ENCODE results near the gene KLHDC8A. TPM values are rescaled to one million over a fixed set of nuclear protein-coding genes. Genes with fewer than 3 reads are reported as not detected.

Gene KLHDC8A
- total RNA-seq, 1 experiment from 2014 or later = 0.49 TPM

DNA sequence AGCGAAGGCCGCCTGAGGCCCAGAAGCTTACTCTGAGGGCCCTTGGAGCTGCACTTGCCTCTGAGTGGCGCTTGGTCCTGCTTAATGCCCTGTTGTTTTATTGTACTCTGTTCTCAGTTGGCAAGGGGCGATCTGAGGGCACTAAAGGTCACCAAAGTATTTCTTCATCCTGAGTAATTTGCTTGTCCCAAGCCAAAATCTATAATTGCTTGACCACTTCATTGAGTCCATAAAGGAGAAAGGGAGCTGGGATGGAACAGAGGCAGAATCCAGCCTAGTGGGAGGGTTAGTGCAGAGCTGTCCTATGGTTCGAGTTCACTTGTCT is 34.8 kb downstream of the KLHDC8A start:
- Histone ChIP-seq H3K4me2 (ENCODE audit: low read length) (peak overlapping the region; percentile 100), H3K9ac (ENCODE audit: low read length) (peak overlapping the region; percentile 90; the same call in 1 of the 2 replicates), H3K4me1 (ENCODE audit: control insufficient read depth in 1 of 2, insufficient read depth in 2 of 2, low read length in 2 of 2) (peaks cover 38 to 57% of the 10 kb centered on the region in 2 experiments), H2AFZ (ENCODE audit: low read depth, low read length, poor library complexity, severe bottlenecking) (peak overlapping the region; percentile 79), H3K9me3 (ENCODE audit: control insufficient read depth in 1 of 2, insufficient read depth in 1 of 2, low read depth in 1 of 2, low read length in 2 of 2) (no peaks in the 10 kb centered on the region), H3K4me3 (replicated peaks in 1 of 2; ENCODE audit: low read depth in 1 of 2, low read length in 2 of 2) (peak overlapping the region; percentile 78 to 95; a peak in 1 of 4 replicates), H3K27ac (ENCODE audit: low read depth, low read length) (peak overlapping the region; percentile 77; the same call in 1 of the 2 replicates), H4K20me1 (ENCODE audit: insufficient read depth) (no peaks in the 10 kb centered on the region), H3K27me3 (ENCODE audit: insufficient read depth, low read length) (no peaks in the 10 kb centered on the region), H3K79me2 (ENCODE audit: insufficient read depth, low read length) (peaks cover 39% of the 10 kb centered on the region; the same call in 1 of the 2 replicates), H3K9me2 (ENCODE audit: insufficient read depth) (no peaks in the 10 kb centered on the region), H3K36me3 (ENCODE audit: control insufficient read depth in 1 of 2, insufficient read depth in 2 of 2, low read length in 2 of 2) (no peaks in the 10 kb centered on the region)
- no peak for DNase-seq (ENCODE audit: low read depth, low spot score)
- CTCF ChIA-PET = interaction anchor here (1.4 to 10.6 kb wide), 2 partner anchors 13 to 48 kb away, joined by 3 to 397 read pairs; no protein-coding TSS in a partner anchor
- ATAC-seq = no peak
- TF ChIP-seq CBX3 (IDR thresholded peaks at IDR 0.05; ENCODE audit: low read depth) = 0 out of 2 replicates have a peak, but pooled peaks have one; percentile 6
- TF ChIP-seq, protein P1, sequence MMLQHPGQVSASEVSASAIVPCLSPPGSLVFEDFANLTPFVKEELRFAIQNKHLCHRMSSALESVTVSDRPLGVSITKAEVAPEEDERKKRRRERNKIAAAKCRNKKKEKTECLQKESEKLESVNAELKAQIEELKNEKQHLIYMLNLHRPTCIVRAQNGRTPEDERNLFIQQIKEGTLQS (IDR thresholded peaks at IDR 0.05) = no peak
- POLR2A ChIA-PET = interaction anchor here (1.2 kb wide), 1 partner anchor 24 kb away, joined by 3 read pairs; no protein-coding TSS in a partner anchor
- intact Hi-C loops (cut with micrococcal nuclease) = loop anchor here (1.0 kb wide), 1 partner anchor 49 kb away; no protein-coding TSS in a partner anchor
- BruUV-seq (replicated peaks) = no TSS peak
- RAD21 ChIA-PET (ENCODE audit: low non-redundant PET in 1 of 2, low total read pairs in 2 of 2, uncharacterized antibody in 2 of 2, unreplicated experiment in 2 of 2) = interaction anchor here (1.8 to 2.1 kb wide), 2 partner anchors 48 to 49 kb away, joined by 8 to 9 read pairs; no protein-coding TSS in a partner anchor

- Histone ChIP-seq H3K9me2 (ENCODE audit: insufficient read depth) (no peaks in the 10 kb centered on the region), H3K4me3 (replicated peaks in 1 of 2; ENCODE audit: low read depth in 1 of 2, low read length in 2 of 2) (peak within 1 kb of the TSS; percentile 78 to 95), H4K20me1 (ENCODE audit: insufficient read depth) (no peaks in the 10 kb centered on the region), H3K36me3 (ENCODE audit: control insufficient read depth in 1 of 2, insufficient read depth in 2 of 2, low read length in 2 of 2) (no peaks in the 10 kb centered on the region), H3K27ac (ENCODE audit: low read depth, low read length) (peak within 1 kb of the TSS; percentile 77), H3K4me1 (ENCODE audit: control insufficient read depth in 1 of 2, insufficient read depth in 2 of 2, low read length in 2 of 2) (peaks cover 44 to 62% of the 10 kb centered on the region in 2 experiments), H3K9me3 (ENCODE audit: control insufficient read depth in 1 of 2, insufficient read depth in 1 of 2, low read depth in 1 of 2, low read length in 2 of 2) (no peaks in the 10 kb centered on the region), H3K79me2 (ENCODE audit: insufficient read depth, low read length) (peaks cover 45% of the 10 kb centered on the region; the same call in 1 of the 2 replicates), H3K4me2 (ENCODE audit: low read length) (peak within 1 kb of the TSS; percentile 100), H3K27me3 (ENCODE audit: insufficient read depth, low read length) (no peaks in the 10 kb centered on the region), H3K9ac (ENCODE audit: low read length) (peak within 1 kb of the TSS; percentile 90), H2AFZ (ENCODE audit: low read depth, low read length, poor library complexity, severe bottlenecking) (peak within 1 kb of the TSS; percentile 79)
- POLR2A ChIA-PET = interaction anchor here (0.9 to 1.2 kb wide), 2 partner anchors 23 to 50 kb away, joined by 3 to 5 read pairs; no protein-coding TSS in a partner anchor
- RAD21 ChIA-PET (ENCODE audit: low non-redundant PET in 1 of 2, low total read pairs in 2 of 2, uncharacterized antibody in 2 of 2, unreplicated experiment in 2 of 2) = interaction anchor here (0.6 to 2.1 kb wide), 3 partner anchors 26 to 48 kb away, joined by 3 to 9 read pairs (median 8); no protein-coding TSS in a partner anchor
- CTCF ChIA-PET = interaction anchor here (1.1 to 10.6 kb wide), 3 partner anchors 14 to 47 kb away, joined by 3 to 397 read pairs (median 5); no protein-coding TSS in a partner anchor
- peak; percentile 80 for DNase-seq (ENCODE audit: low read depth, low spot score)
- no TSS peak for BruUV-seq (replicated peaks)
- intact Hi-C loops (cut with micrococcal nuclease) = loop anchor here (1.0 kb wide), 1 partner anchor 48 kb away; no protein-coding TSS in a partner anchor
- ATAC-seq = peak; percentile 92
- no peak for TF ChIP-seq REST (IDR thresholded peaks at IDR 0.05; ENCODE audit: low read depth)
- no peak for TF ChIP-seq YY1 (IDR thresholded peaks at IDR 0.05; ENCODE audit: extremely low read depth, insufficient replicate concordance, low read depth, low read length)
- TF ChIP-seq JUND (IDR thresholded peaks at IDR 0.05) = no peak
- TF ChIP-seq EZH2 (IDR thresholded peaks at IDR 0.05) = no peak
- peak; percentile 68 for TF ChIP-seq POLR2A (IDR thresholded peaks at IDR 0.05; ENCODE audit: borderline replicate concordance, extremely low read depth, insufficient read depth, insufficient read length)
- TF ChIP-seq ZFX (IDR thresholded peaks at IDR 0.05) = peak; percentile 17; the same call in 1 of the 2 replicates
- no peak for TF ChIP-seq TCF7L2 (IDR thresholded peaks at IDR 0.05; ENCODE audit: borderline replicate concordance, extremely low read depth, insufficient read depth, insufficient read length)
- TF ChIP-seq CTCF (IDR thresholded peaks at IDR 0.05 in 2 of 3, conservative IDR thresholded peaks at IDR 0.05 in 1 of 3; ENCODE audit: borderline replicate concordance in 1 of 3, insufficient read depth in 1 of 3, low read depth in 2 of 3, low read length in 2 of 3) = peak in 2 of 3 experiments; percentile 14 to 29; a peak in 3 of 6 replicates
- TF ChIP-seq EZH2phosphoT487 (IDR thresholded peaks at IDR 0.05; ENCODE audit: borderline replicate concordance) = no peak
Observed at GRCh38 chr1:205321162-205321958, 35.4 kb downstream of the KLHDC8A start, which contains the start of gene NUAK2. TSS of gene NUAK2 (minus strand) at chr1:205321745. CDS start at chr1:205321628, 117 bp downstream.
